Neural progenitor cell (in vitro differentiated cells): Measurements from ENCODE around the gene FAF1.

Source experiments
- CTCF ChIP-seq: fragments of 200-600 bp; sonication (generic); IDR thresholded peaks from 2 replicates; pipeline ENCODE4 v1.5.1; 2017; ENCODE audit warnings: antibody characterized with exemption, mild to moderate bottlenecking
- EZH2 ChIP-seq: fragments of 200-600 bp; sonication (generic); IDR thresholded peaks from 2 replicates; pipeline ENCODE4 v1.6.1; 2017; ENCODE audit warnings: antibody characterized with exemption, mild to moderate bottlenecking, moderate library complexity

GRCh38 chr1:50955116-50955515, 5.0 kb downstream of the FAF1 start:
- TF ChIP-seq CTCF, result no peak
- TF ChIP-seq EZH2, result no peak
